Measurements from ENCODE around the gene CETP. TPM values are rescaled to one million over a fixed set of nuclear protein-coding genes. Genes with fewer than 3 reads are reported as not detected.

Gene CETP
- total RNA-seq, 6 experiments from 2014 or later = 0.62 to 11.8 (median 4.7) TPM

- intact Hi-C loops (cut with DNase I) = no loop called here
- no peaks in the 10 kb centered on the region for H3K9me3 ChIP-seq
- no peak overlapping the region for H3K4me3 ChIP-seq
- ATAC-seq = no peak
- no peaks in the 10 kb centered on the region for H3K4me1 ChIP-seq
- WGBS (ENCODE audit: insufficient coverage, low coverage, low lambda C conversion rate, missing lambda C conversion rate) = no CpG with 5 or more reads among the region's 6 CpGs
- TF ChIP-seq POLR2A (IDR thresholded peaks at IDR 0.05) (no peak), CTCF (IDR thresholded peaks at IDR 0.05) (no peak)
- no peak overlapping the region for H3K27ac ChIP-seq
- peaks cover 0 to 14% (median 2%) of the 10 kb centered on the region in 4 donors for H3K36me3 ChIP-seq
- no peak for DNase-seq
- H3K27me3 ChIP-seq = no peaks in the 10 kb centered on the region
These were observed 60.0 kb downstream of the CETP start for GRCh38 chr16:57021757-57022156.

- WGBS (ENCODE audit: insufficient coverage, low coverage, low lambda C conversion rate, missing lambda C conversion rate) = 87% methylated on average over 3 of the region's 7 CpGs
- H3K36me3 ChIP-seq = peaks cover 0 to 14% (median 2%) of the 10 kb centered on the region in 4 donors
- no peaks in the 10 kb centered on the region for H3K9me3 ChIP-seq
- TF ChIP-seq POLR2A (IDR thresholded peaks at IDR 0.05) (no peak), CTCF (IDR thresholded peaks at IDR 0.05) (no peak)
- no peak for DNase-seq
- no peaks in the 10 kb centered on the region for H3K27me3 ChIP-seq
- no peak overlapping the region for H3K4me3 ChIP-seq
- intact Hi-C loops (cut with DNase I) = no loop called here
- no peak for ATAC-seq
- no peak overlapping the region for H3K27ac ChIP-seq
- H3K4me1 ChIP-seq = no peaks in the 10 kb centered on the region
These were observed 60.7 kb downstream of the CETP start for GRCh38 chr16:57022445-57022844.

GRCh38 chr16:57023541-57024249 lies 61.9 kb downstream of the CETP start:
- Histone ChIP-seq H3K27me3 (no peaks in the 10 kb centered on the region), H3K27ac (no peak overlapping the region), H3K9me3 (no peaks in the 10 kb centered on the region), H3K4me3 (no peak overlapping the region), H3K36me3 (peaks cover 0 to 14% (median 0%) of the 10 kb centered on the region in 4 donors), H3K4me1 (no peaks in the 10 kb centered on the region)
- TF ChIP-seq CTCF (IDR thresholded peaks at IDR 0.05) (no peak), POLR2A (IDR thresholded peaks at IDR 0.05) (no peak)
- ATAC-seq (peak in 1 of 4 donors; percentile 11), DNase-seq (peak in 1 of 3 donors; percentile 51)
- WGBS (ENCODE audit: insufficient coverage, low coverage, low lambda C conversion rate, missing lambda C conversion rate) = 100% methylated on average over 1 of the region's 8 CpGs
- intact Hi-C loops (cut with DNase I) = no loop called here

- Histone ChIP-seq H3K9me3 (no peaks in the 10 kb centered on the region), H3K27me3 (no peaks in the 10 kb centered on the region), H3K27ac (no peak overlapping the region), H3K4me1 (no peaks in the 10 kb centered on the region), H3K36me3 (peaks cover 0 to 14% (median 0%) of the 10 kb centered on the region in 4 donors), H3K4me3 (no peak overlapping the region)
- intact Hi-C loops (cut with DNase I) = no loop called here
- peak in 2 of 4 donors; percentile 14 to 40 for ATAC-seq
- no peak for DNase-seq
- 88% methylated on average over 5 of the region's 19 CpGs for WGBS (ENCODE audit: insufficient coverage, low coverage, low lambda C conversion rate, missing lambda C conversion rate)
- TF ChIP-seq CTCF (IDR thresholded peaks at IDR 0.05) = no peak
- no peak for TF ChIP-seq POLR2A (IDR thresholded peaks at IDR 0.05)
These were observed 63.3 kb downstream of the CETP start for GRCh38 chr16:57024894-57025680.

Data from right lobe of liver (tissue), 6 donors.